ENCODE results near the gene OLFM4. TPM values are rescaled to one million over a fixed set of nuclear protein-coding genes. Genes with fewer than 3 reads are reported as not detected.

Gene OLFM4
- total and polyA plus RNA-seq, 11 donors, result 0.09 to 2.2 (median 0.42) TPM; not detected in 2

- no peak for TF ChIP-seq CTCF (IDR thresholded peaks at IDR 0.05)
- no peak for TF ChIP-seq POLR2A (IDR thresholded peaks at IDR 0.05)
- Histone ChIP-seq H3K4me3 (peak overlapping the region in 4 of 12 donors; percentile 4 to 15 (median 10)), H3K27me3 (no peaks in the 10 kb centered on the region), H3K9me3 (no peaks in the 10 kb centered on the region), H3K36me3 (no peaks in the 10 kb centered on the region), H3K27ac (peak overlapping the region in 1 of 12 donors; percentile 8), H3K4me1 (peaks cover 0 to 4% (median 0%) of the 10 kb centered on the region in 12 donors)
- no peak for DNase-seq
- intact Hi-C loops (cut with DNase I), result no loop called here
- ATAC-seq, result no peak
- WGBS, 4 donors, result 43 to 63% (median 58%) methylated on average over 2 of the region's 2 CpGs
These were observed 14.8 kb downstream of the OLFM4 start for GRCh38 chr13:53043398-53043797.

GRCh38 chr13:53045189-53045588, 16.6 kb downstream of the OLFM4 start:
- Histone ChIP-seq H3K4me1 (peaks cover 0 to 4% (median 0%) of the 10 kb centered on the region in 12 donors), H3K27ac (no peak overlapping the region), H3K4me3 (no peak overlapping the region), H3K9me3 (no peaks in the 10 kb centered on the region), H3K27me3 (peaks cover 0 to 3% (median 0%) of the 10 kb centered on the region in 9 donors), H3K36me3 (no peaks in the 10 kb centered on the region)
- intact Hi-C loops (cut with DNase I), result no loop called here
- ATAC-seq, result peak in 2 of 4 donors; percentile 41 to 61
- TF ChIP-seq POLR2A (IDR thresholded peaks at IDR 0.05) (no peak), CTCF (IDR thresholded peaks at IDR 0.05) (no peak)
- peak in 1 of 5 donors; percentile 26 for DNase-seq

- Histone ChIP-seq H3K36me3 (no peaks in the 10 kb centered on the region), H3K27me3 (peaks cover 0 to 3% (median 0%) of the 10 kb centered on the region in 9 donors), H3K4me1 (peaks cover 0 to 9% (median 4%) of the 10 kb centered on the region in 12 donors), H3K9me3 (no peaks in the 10 kb centered on the region), H3K27ac (no peak overlapping the region), H3K4me3 (no peak overlapping the region)
- intact Hi-C loops (cut with DNase I), result no loop called here
- TF ChIP-seq POLR2A (IDR thresholded peaks at IDR 0.05) (no peak), CTCF (IDR thresholded peaks at IDR 0.05) (no peak)
- 93 to 98% (median 96%) methylated on average over 4 of the region's 4 CpGs for WGBS, 4 donors
- ATAC-seq, result no peak
- no peak for DNase-seq
These were observed 20.3 kb downstream of the OLFM4 start for GRCh38 chr13:53048880-53049279.

GRCh38 chr13:53050151-53050550, 21.5 kb downstream of the OLFM4 start:
- Histone ChIP-seq H3K4me1 (peaks cover 0 to 9% (median 0%) of the 10 kb centered on the region in 12 donors), H3K27me3 (peaks cover 0 to 3% (median 0%) of the 10 kb centered on the region in 9 donors), H3K4me3 (no peak overlapping the region), H3K9me3 (no peaks in the 10 kb centered on the region), H3K27ac (no peak overlapping the region), H3K36me3 (no peaks in the 10 kb centered on the region)
- TF ChIP-seq CTCF (IDR thresholded peaks at IDR 0.05) (no peak), POLR2A (IDR thresholded peaks at IDR 0.05) (no peak)
- 92 to 97% (median 94%) methylated on average over 7 of the region's 7 CpGs for WGBS, 4 donors
- intact Hi-C loops (cut with DNase I), result no loop called here
- DNase-seq, result no peak
- no peak for ATAC-seq
